ENCODE measurements around the gene ENTR1. TPM values are rescaled to one million over a fixed set of nuclear protein-coding genes. Genes with fewer than 3 reads are reported as not detected.

The ENTR1 gene
- total and polyA plus RNA-seq, 2 of the 13 experiments (the other 11 are each of a cell fraction or from before 2014, with no cell fraction given) = 70.1 to 76.4 TPM

DNA sequence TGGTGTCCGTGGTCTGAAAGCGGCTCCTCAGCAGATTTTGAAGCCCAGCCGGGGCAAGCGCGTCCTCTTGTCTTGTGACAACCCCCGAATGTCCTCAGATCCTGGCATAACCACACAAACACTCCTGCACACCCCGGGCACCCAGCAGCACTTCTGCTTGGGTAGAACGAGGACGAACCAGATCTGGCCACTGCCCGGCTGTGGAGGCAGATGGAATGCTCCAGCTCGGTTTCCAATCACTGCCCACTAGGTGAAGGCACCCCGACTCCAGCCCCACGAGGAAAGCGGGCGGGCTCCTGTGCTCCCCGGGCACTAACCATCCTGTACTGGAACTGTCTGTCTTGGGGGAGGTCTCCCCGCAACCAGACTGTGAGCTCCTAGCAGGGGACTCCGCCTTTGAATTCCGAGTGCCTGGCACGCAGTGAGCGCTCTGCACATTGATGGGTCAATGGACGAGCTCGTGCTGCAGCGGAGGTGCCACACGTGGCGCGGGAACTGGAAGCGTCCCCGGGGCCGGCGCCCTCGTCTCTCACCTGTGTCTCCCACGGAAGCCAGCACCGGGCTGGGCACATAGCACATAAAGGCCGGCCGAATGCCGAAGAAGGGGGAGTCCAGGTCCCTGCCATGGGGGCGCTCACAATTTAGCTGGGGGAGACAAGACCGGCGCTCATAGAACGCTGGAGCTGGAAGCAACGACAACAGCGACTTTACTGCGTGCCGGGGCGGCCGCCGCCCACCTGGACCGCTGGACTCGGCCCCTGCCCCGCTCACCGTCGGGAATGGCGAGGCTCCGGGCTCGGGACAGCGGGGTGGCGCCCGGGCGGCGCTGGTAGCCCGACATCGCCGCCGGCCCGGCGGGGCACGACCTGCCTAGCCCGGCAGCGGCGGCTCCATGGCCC lies 608 bp downstream of the ENTR1 start (continued):
- TF ChIP-seq, protein P1, sequence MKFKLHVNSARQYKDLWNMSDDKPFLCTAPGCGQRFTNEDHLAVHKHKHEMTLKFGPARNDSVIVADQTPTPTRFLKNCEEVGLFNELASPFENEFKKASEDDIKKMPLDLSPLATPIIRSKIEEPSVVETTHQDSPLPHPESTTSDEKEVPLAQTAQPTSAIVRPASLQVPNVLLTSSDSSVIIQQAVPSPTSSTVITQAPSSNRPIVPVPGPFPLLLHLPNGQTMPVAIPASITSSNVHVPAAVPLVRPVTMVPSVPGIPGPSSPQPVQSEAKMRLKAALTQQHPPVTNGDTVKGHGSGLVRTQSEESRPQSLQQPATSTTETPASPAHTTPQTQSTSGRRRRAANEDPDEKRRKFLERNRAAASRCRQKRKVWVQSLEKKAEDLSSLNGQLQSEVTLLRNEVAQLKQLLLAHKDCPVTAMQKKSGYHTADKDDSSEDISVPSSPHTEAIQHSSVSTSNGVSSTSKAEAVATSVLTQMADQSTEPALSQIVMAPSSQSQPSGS (CRISPR knock-in tag; IDR thresholded peaks at IDR 0.05) = no peak
- TF ChIP-seq CBX5 (CRISPR knock-in tag; IDR thresholded peaks at IDR 0.05; ENCODE audit: borderline replicate concordance) = no peak
- TF ChIP-seq KLF13 (CRISPR knock-in tag; IDR thresholded peaks at IDR 0.05) = 0 out of 2 replicates have a peak, but pooled peaks have one; percentile 42
- TF ChIP-seq MTA1 (CRISPR knock-in tag; IDR thresholded peaks at IDR 0.05; ENCODE audit: borderline replicate concordance) = no peak
- no peak for TF ChIP-seq SOX6 (IDR thresholded peaks at IDR 0.05)
- TF ChIP-seq SOX6 (CRISPR knock-in tag; IDR thresholded peaks at IDR 0.05) = no peak
- TF ChIP-seq, protein P2, sequence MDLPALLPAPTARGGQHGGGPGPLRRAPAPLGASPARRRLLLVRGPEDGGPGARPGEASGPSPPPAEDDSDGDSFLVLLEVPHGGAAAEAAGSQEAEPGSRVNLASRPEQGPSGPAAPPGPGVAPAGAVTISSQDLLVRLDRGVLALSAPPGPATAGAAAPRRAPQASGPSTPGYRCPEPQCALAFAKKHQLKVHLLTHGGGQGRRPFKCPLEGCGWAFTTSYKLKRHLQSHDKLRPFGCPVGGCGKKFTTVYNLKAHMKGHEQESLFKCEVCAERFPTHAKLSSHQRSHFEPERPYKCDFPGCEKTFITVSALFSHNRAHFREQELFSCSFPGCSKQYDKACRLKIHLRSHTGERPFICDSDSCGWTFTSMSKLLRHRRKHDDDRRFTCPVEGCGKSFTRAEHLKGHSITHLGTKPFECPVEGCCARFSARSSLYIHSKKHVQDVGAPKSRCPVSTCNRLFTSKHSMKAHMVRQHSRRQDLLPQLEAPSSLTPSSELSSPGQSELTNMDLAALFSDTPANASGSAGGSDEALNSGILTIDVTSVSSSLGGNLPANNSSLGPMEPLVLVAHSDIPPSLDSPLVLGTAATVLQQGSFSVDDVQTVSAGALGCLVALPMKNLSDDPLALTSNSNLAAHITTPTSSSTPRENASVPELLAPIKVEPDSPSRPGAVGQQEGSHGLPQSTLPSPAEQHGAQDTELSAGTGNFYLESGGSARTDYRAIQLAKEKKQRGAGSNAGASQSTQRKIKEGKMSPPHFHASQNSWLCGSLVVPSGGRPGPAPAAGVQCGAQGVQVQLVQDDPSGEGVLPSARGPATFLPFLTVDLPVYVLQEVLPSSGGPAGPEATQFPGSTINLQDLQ (CRISPR knock-in tag; IDR thresholded peaks at IDR 0.05) = 0 out of 2 replicates have a peak, but pooled peaks have one; percentile 31
- TF ChIP-seq HCFC1 (IDR thresholded peaks at IDR 0.05; ENCODE audit: low read depth, low read length) = no peak
- no peak for TF ChIP-seq ZNF121 (CRISPR knock-in tag; IDR thresholded peaks at IDR 0.05)
- no peak for TF ChIP-seq ZNF432 (CRISPR knock-in tag; IDR thresholded peaks at IDR 0.05; ENCODE audit: borderline replicate concordance)
- TF ChIP-seq, protein P3, sequence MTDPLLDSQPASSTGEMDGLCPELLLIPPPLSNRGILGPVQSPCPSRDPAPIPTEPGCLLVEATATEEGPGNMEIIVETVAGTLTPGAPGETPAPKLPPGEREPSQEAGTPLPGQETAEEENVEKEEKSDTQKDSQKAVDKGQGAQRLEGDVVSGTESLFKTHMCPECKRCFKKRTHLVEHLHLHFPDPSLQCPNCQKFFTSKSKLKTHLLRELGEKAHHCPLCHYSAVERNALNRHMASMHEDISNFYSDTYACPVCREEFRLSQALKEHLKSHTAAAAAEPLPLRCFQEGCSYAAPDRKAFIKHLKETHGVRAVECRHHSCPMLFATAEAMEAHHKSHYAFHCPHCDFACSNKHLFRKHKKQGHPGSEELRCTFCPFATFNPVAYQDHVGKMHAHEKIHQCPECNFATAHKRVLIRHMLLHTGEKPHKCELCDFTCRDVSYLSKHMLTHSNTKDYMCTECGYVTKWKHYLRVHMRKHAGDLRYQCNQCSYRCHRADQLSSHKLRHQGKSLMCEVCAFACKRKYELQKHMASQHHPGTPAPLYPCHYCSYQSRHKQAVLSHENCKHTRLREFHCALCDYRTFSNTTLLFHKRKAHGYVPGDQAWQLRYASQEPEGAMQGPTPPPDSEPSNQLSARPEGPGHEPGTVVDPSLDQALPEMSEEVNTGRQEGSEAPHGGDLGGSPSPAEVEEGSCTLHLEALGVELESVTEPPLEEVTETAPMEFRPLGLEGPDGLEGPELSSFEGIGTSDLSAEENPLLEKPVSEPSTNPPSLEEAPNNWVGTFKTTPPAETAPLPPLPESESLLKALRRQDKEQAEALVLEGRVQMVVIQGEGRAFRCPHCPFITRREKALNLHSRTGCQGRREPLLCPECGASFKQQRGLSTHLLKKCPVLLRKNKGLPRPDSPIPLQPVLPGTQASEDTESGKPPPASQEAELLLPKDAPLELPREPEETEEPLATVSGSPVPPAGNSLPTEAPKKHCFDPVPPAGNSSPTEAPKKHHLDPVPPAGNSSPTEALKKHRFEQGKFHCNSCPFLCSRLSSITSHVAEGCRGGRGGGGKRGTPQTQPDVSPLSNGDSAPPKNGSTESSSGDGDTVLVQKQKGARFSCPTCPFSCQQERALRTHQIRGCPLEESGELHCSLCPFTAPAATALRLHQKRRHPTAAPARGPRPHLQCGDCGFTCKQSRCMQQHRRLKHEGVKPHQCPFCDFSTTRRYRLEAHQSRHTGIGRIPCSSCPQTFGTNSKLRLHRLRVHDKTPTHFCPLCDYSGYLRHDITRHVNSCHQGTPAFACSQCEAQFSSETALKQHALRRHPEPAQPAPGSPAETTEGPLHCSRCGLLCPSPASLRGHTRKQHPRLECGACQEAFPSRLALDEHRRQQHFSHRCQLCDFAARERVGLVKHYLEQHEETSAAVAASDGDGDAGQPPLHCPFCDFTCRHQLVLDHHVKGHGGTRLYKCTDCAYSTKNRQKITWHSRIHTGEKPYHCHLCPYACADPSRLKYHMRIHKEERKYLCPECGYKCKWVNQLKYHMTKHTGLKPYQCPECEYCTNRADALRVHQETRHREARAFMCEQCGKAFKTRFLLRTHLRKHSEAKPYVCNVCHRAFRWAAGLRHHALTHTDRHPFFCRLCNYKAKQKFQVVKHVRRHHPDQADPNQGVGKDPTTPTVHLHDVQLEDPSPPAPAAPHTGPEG (CRISPR knock-in tag; IDR thresholded peaks at IDR 0.05) = 0 out of 2 replicates have a peak, but pooled peaks have one; percentile 41
- 0 out of 2 replicates have a peak, but pooled peaks have one; percentile 10 for TF ChIP-seq ZNF510 (CRISPR knock-in tag; IDR thresholded peaks at IDR 0.05; ENCODE audit: low read depth)
- no peak for TF ChIP-seq KDM1A (CRISPR knock-in tag; IDR thresholded peaks at IDR 0.05)
- no peak for TF ChIP-seq HNRNPLL (IDR thresholded peaks at IDR 0.05; ENCODE audit: low read depth, low read length, poor library complexity, severe bottlenecking)
- TF ChIP-seq ZNF329 (CRISPR knock-in tag; IDR thresholded peaks at IDR 0.05; ENCODE audit: low read depth) = no peak
- peak; percentile 18; the same call in 1 of the 2 replicates for TF ChIP-seq HES4 (CRISPR knock-in tag; IDR thresholded peaks at IDR 0.05; ENCODE audit: borderline replicate concordance)
- TF ChIP-seq PREB (CRISPR knock-in tag; IDR thresholded peaks at IDR 0.05) = no peak
- TF ChIP-seq NFYB (CRISPR knock-in tag; IDR thresholded peaks at IDR 0.05) = 0 out of 2 replicates have a peak, but pooled peaks have one; percentile 13

All from HepG2 (cell line).